ENCODE results near the gene HYLS1. TPM values are rescaled to one million over a fixed set of nuclear protein-coding genes. Genes with fewer than 3 reads are reported as not detected.

HYLS1 gene
- total RNA-seq, 1 experiment from 2014 or later, result 2.1 TPM

- Mint-ChIP-seq H3K27me3 (ENCODE audit: unreplicated experiment) (peaks cover 12% of the 10 kb centered on the region), H3K9me3 (ENCODE audit: low read depth, unreplicated experiment) (no peaks in the 10 kb centered on the region), H3K4me1 (ENCODE audit: low read depth, unreplicated experiment) (peaks cover 6% of the 10 kb centered on the region), H3K36me3 (ENCODE audit: insufficient read depth, unreplicated experiment) (no peaks in the 10 kb centered on the region), H3K27ac (ENCODE audit: unreplicated experiment) (no peak overlapping the region), H3K4me3 (ENCODE audit: low read depth, unreplicated experiment) (no peak overlapping the region)
- intact Hi-C loops (cut with micrococcal nuclease; ENCODE audit: unreplicated experiment), result loop anchor here (5.0 kb wide), 2 partner anchors 118 to 173 kb away; partner anchors contain the start of gene CDON
- no peak for TF ChIP-seq CTCF (IDR thresholded peaks at IDR 0.05; ENCODE audit: unreplicated experiment)
- BruUV-seq (replicated peaks), result no TSS peak
- no peak for DNase-seq
- CTCF ChIA-PET, result no interaction called here
Measured at GRCh38 chr11:125944350-125945010, 57.0 kb downstream of the HYLS1 start.

GRCh38 chr11:125945011-125945796 is 57.7 kb downstream of the HYLS1 start:
- Mint-ChIP-seq H3K4me3 (ENCODE audit: low read depth, unreplicated experiment) (no peak overlapping the region), H3K27me3 (ENCODE audit: unreplicated experiment) (peaks cover 12% of the 10 kb centered on the region), H3K36me3 (ENCODE audit: insufficient read depth, unreplicated experiment) (no peaks in the 10 kb centered on the region), H3K9me3 (ENCODE audit: low read depth, unreplicated experiment) (no peaks in the 10 kb centered on the region), H3K4me1 (ENCODE audit: low read depth, unreplicated experiment) (peaks cover 6% of the 10 kb centered on the region), H3K27ac (ENCODE audit: unreplicated experiment) (no peak overlapping the region)
- TF ChIP-seq CTCF (IDR thresholded peaks at IDR 0.05; ENCODE audit: unreplicated experiment), result no peak
- CTCF ChIA-PET, result no interaction called here
- DNase-seq, result no peak
- BruUV-seq (replicated peaks), result no TSS peak
- intact Hi-C loops (cut with micrococcal nuclease; ENCODE audit: unreplicated experiment), result no loop called here

GRCh38 chr11:125945797-125946520 is 58.5 kb downstream of the HYLS1 start, which contains the start of gene VSIG10L2:
Gene VSIG10L2, plus strand, starts transcription at chr11:125946044. Its CDS starts 12 bp downstream, at chr11:125946056.
- CTCF ChIA-PET, result no interaction called here
- H3K4me1 Mint-ChIP-seq (ENCODE audit: low read depth, unreplicated experiment), result peaks cover 6% of the 10 kb centered on the region
- no peak for TF ChIP-seq CTCF (IDR thresholded peaks at IDR 0.05; ENCODE audit: unreplicated experiment)

GRCh38 chr11:125946712-125947418 is 59.4 kb downstream of the HYLS1 start:
- no TSS peak for BruUV-seq (replicated peaks)
- Mint-ChIP-seq H3K36me3 (ENCODE audit: insufficient read depth, unreplicated experiment) (no peaks in the 10 kb centered on the region), H3K4me1 (ENCODE audit: low read depth, unreplicated experiment) (peaks cover 6% of the 10 kb centered on the region), H3K9me3 (ENCODE audit: low read depth, unreplicated experiment) (no peaks in the 10 kb centered on the region), H3K27ac (ENCODE audit: unreplicated experiment) (no peak overlapping the region), H3K27me3 (ENCODE audit: unreplicated experiment) (peaks cover 12% of the 10 kb centered on the region), H3K4me3 (ENCODE audit: low read depth, unreplicated experiment) (no peak overlapping the region)
- DNase-seq, result no peak
- no peak for TF ChIP-seq CTCF (IDR thresholded peaks at IDR 0.05; ENCODE audit: unreplicated experiment)
- CTCF ChIA-PET, result no interaction called here
- intact Hi-C loops (cut with micrococcal nuclease; ENCODE audit: unreplicated experiment), result no loop called here

More at GRCh38 chr11:125945797-125946520, 58.5 kb downstream of the HYLS1 start, which contains the start of gene VSIG10L2:
- peak; percentile 9 for DNase-seq
- Mint-ChIP-seq H3K4me3 (ENCODE audit: low read depth, unreplicated experiment) (no peak within 1 kb of the TSS), H3K9me3 (ENCODE audit: low read depth, unreplicated experiment) (no peaks in the 10 kb centered on the region), H3K27ac (ENCODE audit: unreplicated experiment) (no peak within 1 kb of the TSS), H3K36me3 (ENCODE audit: insufficient read depth, unreplicated experiment) (no peaks in the 10 kb centered on the region), H3K27me3 (ENCODE audit: unreplicated experiment) (peaks cover 12% of the 10 kb centered on the region)
- BruUV-seq (replicated peaks), result no TSS peak
- intact Hi-C loops (cut with micrococcal nuclease; ENCODE audit: unreplicated experiment), result no loop called here

Measured in Calu3 (cell line).